GM23338 (cell line): ENCODE measurements around the gene HOXD8. TPM values are rescaled to one million over a fixed set of nuclear protein-coding genes. Genes with fewer than 3 reads are reported as not detected.

Experiments
- ATAC-seq: fragments of 200-7000 bp; cut with Tn5 transposase; 3 replicates; pipeline ENCODE4 v1.9.1; 2020
- DNase-seq: peaks from one replicate; pipeline ENCODE4 v3.0.0-alpha.2; 2015; ENCODE audit warnings: low spot score
- H2AFZ ChIP-seq: fragments of 200-600 bp; sonication (generic); 2 replicates; pipeline ENCODE4 v1.8.0; 2016; ENCODE audit warnings: antibody characterized with exemption, mild to moderate bottlenecking, moderate library complexity
- H3F3A ChIP-seq: fragments of 200-600 bp; sonication (generic); replicated peaks from 2 replicates; pipeline ENCODE4 v1.8.0; 2017; ENCODE audit warnings: antibody characterized with exemption, mixed run types, low read depth
- H3K27ac ChIP-seq: fragments of 200-600 bp; sonication (generic); 2 replicates; pipeline ENCODE4 v1.6.1; 2016; ENCODE audit warnings: low read depth
- H3K27me3 ChIP-seq: fragments of 200-600 bp; sonication (generic); 2 replicates; pipeline ENCODE4 v1.8.0; 2016; ENCODE audit warnings: mild to moderate bottlenecking, mixed run types, moderate library complexity; ENCODE audit not compliant: insufficient read depth
- H3K36me3 ChIP-seq: fragments of 200-600 bp; sonication (generic); 2 replicates; pipeline ENCODE4 v1.8.0; 2016; ENCODE audit warnings: mild to moderate bottlenecking; ENCODE audit not compliant: insufficient read depth
- H3K4me1 ChIP-seq: fragments of 200-600 bp; sonication (generic); 2 replicates; pipeline ENCODE4 v1.8.0; 2016; ENCODE audit warnings: mild to moderate bottlenecking, moderate library complexity; ENCODE audit not compliant: insufficient read depth
- H3K4me2 ChIP-seq: fragments of 200-600 bp; sonication (generic); 2 replicates; pipeline ENCODE4 v1.7.1; 2017; ENCODE audit warnings: mixed run types
- H3K4me3 ChIP-seq: fragments of 200-600 bp; sonication (generic); 2 replicates; pipeline ENCODE4 v1.6.1; 2016; ENCODE audit warnings: mixed run types
- H3K79me2 ChIP-seq: fragments of 200-600 bp; sonication (generic); replicated peaks from 2 replicates; pipeline ENCODE4 v1.8.0; 2017; ENCODE audit warnings: mild to moderate bottlenecking; ENCODE audit not compliant: insufficient read depth
- H3K9me2 ChIP-seq: fragments of 200-600 bp; sonication (generic); 2 replicates; pipeline ENCODE4 v1.8.0; 2017; ENCODE audit not compliant: insufficient read depth
- H4K20me1 ChIP-seq: fragments of 200-600 bp; sonication (generic); replicated peaks from 2 replicates; pipeline ENCODE4 v1.8.0; 2017; ENCODE audit warnings: mild to moderate bottlenecking; ENCODE audit not compliant: insufficient read depth
- H3K27ac Mint-ChIP-seq: 2 replicates; pipeline ENCODE4 v1.8.0; 2020; ENCODE audit warnings: inconsistent platforms, mild to moderate bottlenecking, moderate library complexity, mixed read lengths
- H3K27me3 Mint-ChIP-seq: 3 replicates; pipeline ENCODE4 v1.8.0; 2022; ENCODE audit warnings: low read depth, mild to moderate bottlenecking, moderate library complexity, mixed read lengths, inconsistent platforms; ENCODE audit not compliant: insufficient read depth, poor library complexity
- H3K36me3 Mint-ChIP-seq: 3 replicates; pipeline ENCODE4 v1.8.0; 2021; ENCODE audit warnings: low read depth, mild to moderate bottlenecking, inconsistent platforms, moderate library complexity, mixed read lengths
- H3K4me1 Mint-ChIP-seq: 3 replicates; pipeline ENCODE4 v1.8.0; 2020; ENCODE audit warnings: mild to moderate bottlenecking, inconsistent platforms, mixed read lengths
- H3K4me3 Mint-ChIP-seq: 3 replicates; pipeline ENCODE4 v1.8.0; 2021; ENCODE audit warnings: moderate library complexity, mild to moderate bottlenecking, inconsistent platforms, mixed read lengths
- H3K9me3 Mint-ChIP-seq: 3 replicates; pipeline ENCODE4 v1.8.0; 2020; ENCODE audit warnings: moderate library complexity, mild to moderate bottlenecking, inconsistent platforms, mixed read lengths
- EZH2 ChIP-seq: fragments of 200-600 bp; sonication (generic); IDR thresholded peaks from one replicate; pipeline ENCODE4 v1.8.0; 2017; ENCODE audit warnings: antibody characterized with exemption, mild to moderate bottlenecking, low read depth; ENCODE audit not compliant: unreplicated experiment
- EZH2phosphoT487 ChIP-seq: fragments of 200-600 bp; sonication (generic); IDR thresholded peaks from one replicate; pipeline ENCODE4 v1.8.1; 2018; ENCODE audit warnings: antibody characterized with exemption; ENCODE audit not compliant: unreplicated experiment
- JUNB ChIP-seq: IDR thresholded peaks from one replicate; pipeline ENCODE4 v1.6.1; 2016; ENCODE audit warnings: antibody characterized with exemption; ENCODE audit not compliant: unreplicated experiment
- NANOG ChIP-seq: IDR thresholded peaks from 2 replicates; pipeline ENCODE4 v1.6.1; 2016; ENCODE audit warnings: antibody characterized with exemption, borderline replicate concordance
- STAT1 ChIP-seq: IDR thresholded peaks from one replicate; pipeline ENCODE4 v1.6.1; 2016; ENCODE audit warnings: antibody characterized with exemption; ENCODE audit not compliant: unreplicated experiment
- polyA plus RNA-seq: library from polyadenylated mRNA; unstranded; fragments of >200 nt; fragmentation: Nextera tagmentation; extraction: Ambion mirVana; gene quantifications from 2 replicates; pipeline ENCODE4 v1.2.1, GENCODE V29; 2016
- total RNA-seq: library from RNA; depleted of rRNA; stranded (reverse); fragments of >200 nt; shearing (Covaris generic); gene quantifications from 2 replicates; pipeline ENCODE4 v1.2.3, GENCODE V29; 2014
- TF ChIP-seq, protein P1 (sequence below): fragments of 250-450 bp; sonication (Bioruptor Pico); IDR thresholded peaks from 2 replicates; pipeline ENCODE4 v1.5.0; 2020; ENCODE audit warnings: mild to moderate bottlenecking, moderate library complexity
- TF ChIP-seq, protein P2 (sequence below): IDR thresholded peaks from one replicate; pipeline ENCODE4 v1.6.1; 2018; ENCODE audit warnings: antibody characterized with exemption; ENCODE audit not compliant: unreplicated experiment
- TF ChIP-seq, protein P3 (sequence below), 2 experiments: fragments of 200-600 bp in 1 of 2; sonication (generic) in 1 of 2; conservative IDR thresholded peaks; 2 replicates each; pipeline versions ENCODE4 v1.5.1 to v1.6.1; 2016 to 2017; ENCODE audit warnings: antibody characterized with exemption in 2 of 2, low read depth in 2 of 2, mild to moderate bottlenecking in 2 of 2, moderate library complexity in 1 of 2

HOXD8 gene
- total and polyA plus RNA-seq, 2 experiments from 2014 or later = not detected

- peaks cover 99% of the 10 kb centered on the region for H3K27me3 ChIP-seq
- H3K36me3 Mint-ChIP-seq = no peaks in the 10 kb centered on the region; the same call in 2 of the 3 replicates
- peak overlapping the region; percentile 46 for H3K4me3 ChIP-seq
These were observed 24.3 kb upstream of the HOXD8 start for GRCh38 chr2:176105078-176105729.

More at GRCh38 chr2:176105078-176105729, 24.3 kb upstream of the HOXD8 start:
- Mint-ChIP-seq H3K4me3 (peak overlapping the region; percentile 51), H3K27ac (no peak overlapping the region), H3K27me3 (peaks cover 94% of the 10 kb centered on the region), H3K4me1 (peaks cover 33% of the 10 kb centered on the region), H3K9me3 (peaks cover 5% of the 10 kb centered on the region; the same call in 2 of the 3 replicates)
- Histone ChIP-seq H3K9me2 (no peaks in the 10 kb centered on the region), H3K4me1 (peaks cover 49% of the 10 kb centered on the region), H3K4me2 (peak overlapping the region; percentile 73), H3K27ac (no peak overlapping the region), H3K79me2 (no peaks in the 10 kb centered on the region), H3F3A (peaks cover 34% of the 10 kb centered on the region), H3K36me3 (no peaks in the 10 kb centered on the region; the same call in 1 of the 2 replicates), H4K20me1 (peaks cover 43% of the 10 kb centered on the region), H2AFZ (no peak overlapping the region; the same call in 1 of the 2 replicates)
- ATAC-seq = peak; percentile 23
- TF ChIP-seq NANOG (no peak), JUNB (no peak), EZH2phosphoT487 (peak; percentile 60), STAT1 (no peak), EZH2 (peak; percentile 61)
- TF ChIP-seq, protein P1, sequence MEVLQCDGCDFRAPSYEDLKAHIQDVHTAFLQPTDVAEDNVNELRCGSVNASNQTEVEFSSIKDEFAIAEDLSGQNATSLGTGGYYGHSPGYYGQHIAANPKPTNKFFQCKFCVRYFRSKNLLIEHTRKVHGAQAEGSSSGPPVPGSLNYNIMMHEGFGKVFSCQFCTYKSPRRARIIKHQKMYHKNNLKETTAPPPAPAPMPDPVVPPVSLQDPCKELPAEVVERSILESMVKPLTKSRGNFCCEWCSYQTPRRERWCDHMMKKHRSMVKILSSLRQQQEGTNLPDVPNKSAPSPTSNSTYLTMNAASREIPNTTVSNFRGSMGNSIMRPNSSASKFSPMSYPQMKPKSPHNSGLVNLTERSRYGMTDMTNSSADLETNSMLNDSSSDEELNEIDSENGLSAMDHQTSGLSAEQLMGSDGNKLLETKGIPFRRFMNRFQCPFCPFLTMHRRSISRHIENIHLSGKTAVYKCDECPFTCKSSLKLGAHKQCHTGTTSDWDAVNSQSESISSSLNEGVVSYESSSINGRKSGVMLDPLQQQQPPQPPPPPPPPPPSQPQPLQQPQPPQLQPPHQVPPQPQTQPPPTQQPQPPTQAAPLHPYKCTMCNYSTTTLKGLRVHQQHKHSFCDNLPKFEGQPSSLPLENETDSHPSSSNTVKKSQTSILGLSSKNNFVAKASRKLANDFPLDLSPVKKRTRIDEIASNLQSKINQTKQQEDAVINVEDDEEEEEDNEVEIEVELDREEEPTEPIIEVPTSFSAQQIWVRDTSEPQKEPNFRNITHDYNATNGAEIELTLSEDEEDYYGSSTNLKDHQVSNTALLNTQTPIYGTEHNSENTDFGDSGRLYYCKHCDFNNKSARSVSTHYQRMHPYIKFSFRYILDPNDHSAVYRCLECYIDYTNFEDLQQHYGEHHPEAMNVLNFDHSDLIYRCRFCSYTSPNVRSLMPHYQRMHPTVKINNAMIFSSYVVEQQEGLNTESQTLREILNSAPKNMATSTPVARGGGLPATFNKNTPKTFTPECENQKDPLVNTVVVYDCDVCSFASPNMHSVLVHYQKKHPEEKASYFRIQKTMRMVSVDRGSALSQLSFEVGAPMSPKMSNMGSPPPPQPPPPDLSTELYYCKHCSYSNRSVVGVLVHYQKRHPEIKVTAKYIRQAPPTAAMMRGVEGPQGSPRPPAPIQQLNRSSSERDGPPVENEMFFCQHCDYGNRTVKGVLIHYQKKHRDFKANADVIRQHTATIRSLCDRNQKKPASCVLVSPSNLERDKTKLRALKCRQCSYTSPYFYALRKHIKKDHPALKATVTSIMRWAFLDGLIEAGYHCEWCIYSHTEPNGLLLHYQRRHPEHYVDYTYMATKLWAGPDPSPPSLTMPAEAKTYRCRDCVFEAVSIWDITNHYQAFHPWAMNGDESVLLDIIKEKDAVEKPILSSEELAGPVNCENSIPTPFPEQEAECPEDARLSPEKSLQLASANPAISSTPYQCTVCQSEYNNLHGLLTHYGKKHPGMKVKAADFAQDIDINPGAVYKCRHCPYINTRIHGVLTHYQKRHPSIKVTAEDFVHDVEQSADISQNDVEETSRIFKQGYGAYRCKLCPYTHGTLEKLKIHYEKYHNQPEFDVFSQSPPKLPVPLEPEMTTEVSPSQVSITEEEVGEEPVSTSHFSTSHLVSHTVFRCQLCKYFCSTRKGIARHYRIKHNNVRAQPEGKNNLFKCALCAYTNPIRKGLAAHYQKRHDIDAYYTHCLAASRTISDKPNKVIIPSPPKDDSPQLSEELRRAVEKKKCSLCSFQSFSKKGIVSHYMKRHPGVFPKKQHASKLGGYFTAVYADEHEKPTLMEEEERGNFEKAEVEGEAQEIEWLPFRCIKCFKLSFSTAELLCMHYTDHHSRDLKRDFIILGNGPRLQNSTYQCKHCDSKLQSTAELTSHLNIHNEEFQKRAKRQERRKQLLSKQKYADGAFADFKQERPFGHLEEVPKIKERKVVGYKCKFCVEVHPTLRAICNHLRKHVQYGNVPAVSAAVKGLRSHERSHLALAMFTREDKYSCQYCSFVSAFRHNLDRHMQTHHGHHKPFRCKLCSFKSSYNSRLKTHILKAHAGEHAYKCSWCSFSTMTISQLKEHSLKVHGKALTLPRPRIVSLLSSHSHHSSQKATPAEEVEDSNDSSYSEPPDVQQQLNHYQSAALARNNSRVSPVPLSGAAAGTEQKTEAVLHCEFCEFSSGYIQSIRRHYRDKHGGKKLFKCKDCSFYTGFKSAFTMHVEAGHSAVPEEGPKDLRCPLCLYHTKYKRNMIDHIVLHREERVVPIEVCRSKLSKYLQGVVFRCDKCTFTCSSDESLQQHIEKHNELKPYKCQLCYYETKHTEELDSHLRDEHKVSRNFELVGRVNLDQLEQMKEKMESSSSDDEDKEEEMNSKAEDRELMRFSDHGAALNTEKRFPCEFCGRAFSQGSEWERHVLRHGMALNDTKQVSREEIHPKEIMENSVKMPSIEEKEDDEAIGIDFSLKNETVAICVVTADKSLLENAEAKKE (CRISPR knock-in tag) = no peak
- TF ChIP-seq, protein P2, sequence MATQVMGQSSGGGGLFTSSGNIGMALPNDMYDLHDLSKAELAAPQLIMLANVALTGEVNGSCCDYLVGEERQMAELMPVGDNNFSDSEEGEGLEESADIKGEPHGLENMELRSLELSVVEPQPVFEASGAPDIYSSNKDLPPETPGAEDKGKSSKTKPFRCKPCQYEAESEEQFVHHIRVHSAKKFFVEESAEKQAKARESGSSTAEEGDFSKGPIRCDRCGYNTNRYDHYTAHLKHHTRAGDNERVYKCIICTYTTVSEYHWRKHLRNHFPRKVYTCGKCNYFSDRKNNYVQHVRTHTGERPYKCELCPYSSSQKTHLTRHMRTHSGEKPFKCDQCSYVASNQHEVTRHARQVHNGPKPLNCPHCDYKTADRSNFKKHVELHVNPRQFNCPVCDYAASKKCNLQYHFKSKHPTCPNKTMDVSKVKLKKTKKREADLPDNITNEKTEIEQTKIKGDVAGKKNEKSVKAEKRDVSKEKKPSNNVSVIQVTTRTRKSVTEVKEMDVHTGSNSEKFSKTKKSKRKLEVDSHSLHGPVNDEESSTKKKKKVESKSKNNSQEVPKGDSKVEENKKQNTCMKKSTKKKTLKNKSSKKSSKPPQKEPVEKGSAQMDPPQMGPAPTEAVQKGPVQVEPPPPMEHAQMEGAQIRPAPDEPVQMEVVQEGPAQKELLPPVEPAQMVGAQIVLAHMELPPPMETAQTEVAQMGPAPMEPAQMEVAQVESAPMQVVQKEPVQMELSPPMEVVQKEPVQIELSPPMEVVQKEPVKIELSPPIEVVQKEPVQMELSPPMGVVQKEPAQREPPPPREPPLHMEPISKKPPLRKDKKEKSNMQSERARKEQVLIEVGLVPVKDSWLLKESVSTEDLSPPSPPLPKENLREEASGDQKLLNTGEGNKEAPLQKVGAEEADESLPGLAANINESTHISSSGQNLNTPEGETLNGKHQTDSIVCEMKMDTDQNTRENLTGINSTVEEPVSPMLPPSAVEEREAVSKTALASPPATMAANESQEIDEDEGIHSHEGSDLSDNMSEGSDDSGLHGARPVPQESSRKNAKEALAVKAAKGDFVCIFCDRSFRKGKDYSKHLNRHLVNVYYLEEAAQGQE = no peak
- TF ChIP-seq, protein P3, sequence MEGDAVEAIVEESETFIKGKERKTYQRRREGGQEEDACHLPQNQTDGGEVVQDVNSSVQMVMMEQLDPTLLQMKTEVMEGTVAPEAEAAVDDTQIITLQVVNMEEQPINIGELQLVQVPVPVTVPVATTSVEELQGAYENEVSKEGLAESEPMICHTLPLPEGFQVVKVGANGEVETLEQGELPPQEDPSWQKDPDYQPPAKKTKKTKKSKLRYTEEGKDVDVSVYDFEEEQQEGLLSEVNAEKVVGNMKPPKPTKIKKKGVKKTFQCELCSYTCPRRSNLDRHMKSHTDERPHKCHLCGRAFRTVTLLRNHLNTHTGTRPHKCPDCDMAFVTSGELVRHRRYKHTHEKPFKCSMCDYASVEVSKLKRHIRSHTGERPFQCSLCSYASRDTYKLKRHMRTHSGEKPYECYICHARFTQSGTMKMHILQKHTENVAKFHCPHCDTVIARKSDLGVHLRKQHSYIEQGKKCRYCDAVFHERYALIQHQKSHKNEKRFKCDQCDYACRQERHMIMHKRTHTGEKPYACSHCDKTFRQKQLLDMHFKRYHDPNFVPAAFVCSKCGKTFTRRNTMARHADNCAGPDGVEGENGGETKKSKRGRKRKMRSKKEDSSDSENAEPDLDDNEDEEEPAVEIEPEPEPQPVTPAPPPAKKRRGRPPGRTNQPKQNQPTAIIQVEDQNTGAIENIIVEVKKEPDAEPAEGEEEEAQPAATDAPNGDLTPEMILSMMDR (conservative IDR thresholded peaks at IDR 0.05; ENCODE audit: low read depth in 2 of 2) = no peak
- DNase-seq = peak; percentile 54
